ENCODE measurements around the gene ABCD3.
A peak's percentile ranks its signal among the peaks of the same experiment; 100 is the strongest.

ABCD3 gene

DNA sequence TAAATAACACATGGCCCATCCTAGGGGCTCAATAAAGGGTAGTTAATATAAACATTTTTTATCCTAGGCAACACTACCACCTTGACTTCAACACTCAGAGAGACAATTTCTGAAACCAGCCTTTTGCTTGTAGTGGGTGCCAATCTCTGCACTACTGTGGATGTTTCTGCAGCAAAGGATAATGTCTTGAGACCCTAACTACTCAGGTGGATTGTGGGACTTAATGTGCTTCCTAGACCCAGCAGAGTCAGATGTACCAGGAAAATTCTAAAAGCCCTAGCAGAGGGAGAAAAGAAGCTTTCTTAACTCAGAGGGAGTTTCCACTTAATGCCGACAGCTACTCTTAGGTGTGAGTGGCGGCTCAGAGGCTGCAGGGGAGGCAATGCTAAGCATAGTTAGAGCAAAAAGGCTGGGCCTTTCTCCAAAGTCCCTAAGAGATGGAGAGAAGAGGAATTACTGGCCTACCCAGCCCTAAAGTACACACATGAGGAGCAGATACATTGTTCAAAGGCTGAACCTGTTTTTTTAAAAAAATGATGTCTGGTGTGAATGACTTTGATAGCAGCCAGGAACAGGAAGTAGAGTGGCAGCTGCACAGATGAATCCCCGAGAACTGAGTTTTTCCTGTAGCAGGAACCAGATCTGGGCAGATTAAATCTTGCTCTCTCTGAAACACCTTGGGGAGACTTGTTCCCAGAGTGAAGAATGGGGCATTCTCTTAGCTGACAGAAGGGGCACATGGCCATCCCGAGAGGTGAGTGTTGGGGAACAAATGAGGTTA is 33.5 kb upstream of the ABCD3 start:
- no peak for DNase-seq
- peaks cover 8% of the 10 kb centered on the region for H3K4me1 Mint-ChIP-seq
- H3K27ac Mint-ChIP-seq = peak overlapping the region; percentile 52
- peaks cover 14% of the 10 kb centered on the region for H3K9me3 Mint-ChIP-seq
- no peak overlapping the region for H3K4me3 Mint-ChIP-seq
- peaks cover 4% of the 10 kb centered on the region for H3K27me3 Mint-ChIP-seq (ENCODE audit: low read depth, poor library complexity)
- H3K36me3 Mint-ChIP-seq (ENCODE audit: low read depth) = peaks cover 6% of the 10 kb centered on the region
- TF ChIP-seq CTCF (IDR thresholded peaks at IDR 0.05) = no peak

GRCh38 chr1:94385308-94385929 is 32.8 kb upstream of the ABCD3 start:
- peaks cover 8% of the 10 kb centered on the region for H3K4me1 Mint-ChIP-seq
- peaks cover 6% of the 10 kb centered on the region for H3K36me3 Mint-ChIP-seq (ENCODE audit: low read depth)
- H3K27me3 Mint-ChIP-seq (ENCODE audit: low read depth, poor library complexity) = peaks cover 4% of the 10 kb centered on the region
- DNase-seq = no peak
- no peak overlapping the region for H3K27ac Mint-ChIP-seq
- no peak overlapping the region for H3K4me3 Mint-ChIP-seq
- no peak for TF ChIP-seq CTCF (IDR thresholded peaks at IDR 0.05)
- H3K9me3 Mint-ChIP-seq = peaks cover 17% of the 10 kb centered on the region

- Mint-ChIP-seq H3K4me1 (peaks cover 8% of the 10 kb centered on the region), H3K36me3 (ENCODE audit: low read depth) (peaks cover 6% of the 10 kb centered on the region), H3K27me3 (ENCODE audit: low read depth, poor library complexity) (peaks cover 4% of the 10 kb centered on the region), H3K9me3 (peaks cover 17% of the 10 kb centered on the region), H3K4me3 (no peak overlapping the region), H3K27ac (no peak overlapping the region)
- no peak for TF ChIP-seq CTCF (IDR thresholded peaks at IDR 0.05)
- no peak for DNase-seq
Measured at GRCh38 chr1:94389298-94389697, 28.9 kb upstream of the ABCD3 start.

DNA sequence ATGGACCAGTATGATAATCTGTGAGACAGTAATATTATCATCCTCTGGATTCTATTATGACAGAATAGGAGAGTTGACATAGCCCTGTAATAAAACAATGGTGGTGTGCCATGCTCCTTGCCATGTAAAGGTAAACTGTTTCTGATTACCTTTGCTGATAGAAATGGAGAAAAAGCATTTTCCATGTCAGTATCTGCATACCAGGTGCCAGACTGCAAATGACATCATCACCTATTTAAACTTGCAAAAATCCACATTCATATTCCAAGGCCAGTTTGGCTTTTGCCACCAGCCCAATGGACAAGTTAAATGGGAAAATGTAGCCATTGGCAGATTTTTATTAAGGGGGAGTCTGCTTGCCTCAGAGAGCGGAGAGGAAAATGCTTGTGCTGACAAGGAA is 23.9 kb upstream of the ABCD3 start:
- TF ChIP-seq CTCF (IDR thresholded peaks at IDR 0.05) = no peak
- Mint-ChIP-seq H3K4me1 (peaks cover 22% of the 10 kb centered on the region), H3K27ac (no peak overlapping the region), H3K27me3 (ENCODE audit: low read depth, poor library complexity) (peaks cover 4% of the 10 kb centered on the region), H3K4me3 (no peak overlapping the region), H3K9me3 (peaks cover 8% of the 10 kb centered on the region), H3K36me3 (ENCODE audit: low read depth) (no peaks in the 10 kb centered on the region)
- no peak for DNase-seq

DNA sequence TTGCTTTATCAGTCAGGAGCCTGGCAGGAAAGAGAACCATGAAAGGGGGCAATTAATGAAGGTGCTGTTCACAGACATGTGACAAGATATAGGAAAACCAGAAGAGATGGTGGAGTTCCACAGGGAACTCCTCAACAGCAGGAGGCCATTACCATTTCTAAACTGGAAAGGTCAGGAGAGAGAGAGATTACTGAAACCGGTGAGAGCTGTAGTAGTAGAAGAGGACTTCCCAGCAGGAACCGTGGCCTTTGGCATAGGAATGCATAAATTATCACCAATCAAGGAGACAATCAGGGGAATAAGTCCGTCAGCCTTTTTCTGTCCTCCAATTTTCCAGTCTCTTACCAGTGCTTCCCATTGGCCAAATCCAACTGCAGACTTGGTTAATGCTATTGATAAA is 23.0 kb upstream of the ABCD3 start:
- Mint-ChIP-seq H3K9me3 (no peaks in the 10 kb centered on the region), H3K27me3 (ENCODE audit: low read depth, poor library complexity) (no peaks in the 10 kb centered on the region), H3K4me1 (peaks cover 22% of the 10 kb centered on the region), H3K36me3 (ENCODE audit: low read depth) (no peaks in the 10 kb centered on the region), H3K27ac (no peak overlapping the region), H3K4me3 (no peak overlapping the region)
- TF ChIP-seq CTCF (IDR thresholded peaks at IDR 0.05) = no peak
- no peak for DNase-seq

Data from nephron progenitor cell (in vitro differentiated cells).